IMR-90 (cell line): ENCODE data around the gene DEGS2. TPM values are rescaled to one million over a fixed set of nuclear protein-coding genes. Genes with fewer than 3 reads are reported as not detected.

Source experiments
- ATAC-seq: fragments of 200-7000 bp; cut with Tn5 transposase; 2 replicates; pipeline ENCODE4 v1.9.1; 2020; ENCODE audit warnings: low read depth, mild to moderate bottlenecking, moderate library complexity
- BruUV-seq: library from RNA; stranded (reverse); fragments of 400-500 nt; replicated peaks from 2 replicates; lab custom pipeline; 2021; lab: Mats Ljungman, UMichigan
- CTCF ChIA-PET: fragments of 300-600 bp; formaldehyde crosslinking; extraction: SDS; loops from one replicate; lab custom pipeline; 2021; ENCODE audit warnings: antibody characterized with exemption; lab: Yijun Ruan, JAX
- POLR2A ChIA-PET: fragments of 300-600 bp; sonication (Branson Sonifier 250); formaldehyde crosslinking; loops from one replicate; lab custom pipeline; 2022; ENCODE audit warnings: antibody characterized with exemption; ENCODE audit not compliant: unreplicated experiment; lab: Charles Lee
- DNase-seq: peaks from one replicate; pipeline ENCODE4 v3.0.0; 2013
- H2AFZ ChIP-seq: replicated peaks from 2 replicates; pipeline ENCODE3; 2013; ENCODE audit warnings: low read length, mild to moderate bottlenecking; ENCODE audit not compliant: poor library complexity
- H2AK5ac ChIP-seq: 2 replicates; pipeline ENCODE4 v1.6.1; 2013; ENCODE audit warnings: low read depth, low read length, inconsistent platforms
- H2AK9ac ChIP-seq: replicated peaks from 2 replicates; pipeline ENCODE3; 2013; ENCODE audit warnings: mild to moderate bottlenecking, low read depth, low read length, moderate library complexity; ENCODE audit not compliant: poor library complexity
- H2BK120ac ChIP-seq: 2 replicates; pipeline ENCODE4 v1.6.1; 2013; ENCODE audit warnings: low read depth, low read length, inconsistent platforms
- H2BK15ac ChIP-seq: 3 replicates; pipeline ENCODE4 v1.6.1; 2013; ENCODE audit warnings: low read depth, low read length, inconsistent platforms
- H2BK20ac ChIP-seq: 2 replicates; pipeline ENCODE4 v1.6.1; 2013; ENCODE audit warnings: low read depth, mild to moderate bottlenecking, inconsistent platforms, low read length, moderate library complexity
- H2BK5ac ChIP-seq: 2 replicates; pipeline ENCODE4 v1.6.1; 2013; ENCODE audit warnings: mild to moderate bottlenecking, low read depth, low read length, inconsistent platforms; ENCODE audit not compliant: poor library complexity, severe bottlenecking
- H3K14ac ChIP-seq: replicated peaks from 2 replicates; pipeline ENCODE4 v1.6.1; 2013; ENCODE audit warnings: low read depth, low read length, inconsistent platforms
- H3K18ac ChIP-seq: 2 replicates; pipeline ENCODE4 v1.6.1; 2013; ENCODE audit warnings: low read depth, low read length, control low read depth
- H3K23ac ChIP-seq: 2 replicates; pipeline ENCODE4 v1.6.1; 2013; ENCODE audit warnings: low read depth, low read length, inconsistent platforms
- H3K27ac ChIP-seq: 2 replicates; pipeline ENCODE4 v1.5.1; 2013; ENCODE audit warnings: mild to moderate bottlenecking, control low read depth, low read length; ENCODE audit not compliant: insufficient read depth
- H3K27me3 ChIP-seq: 2 replicates; pipeline ENCODE4 v1.6.1; 2013; ENCODE audit warnings: low read length; ENCODE audit not compliant: control insufficient read depth, insufficient read depth
- H3K36me3 ChIP-seq: 2 replicates; pipeline ENCODE4 v1.6.1; 2013; ENCODE audit warnings: low read length, mixed read lengths; ENCODE audit not compliant: control insufficient read depth, insufficient read depth
- H3K4ac ChIP-seq: 2 replicates; pipeline ENCODE4 v1.6.1; 2013; ENCODE audit warnings: low read depth, low read length, inconsistent platforms
- H3K4me1 ChIP-seq: 2 replicates; pipeline ENCODE4 v1.6.1; 2013; ENCODE audit warnings: low read length, mixed read lengths; ENCODE audit not compliant: control insufficient read depth, insufficient read depth
- H3K4me2 ChIP-seq: 2 replicates; pipeline ENCODE4 v1.6.1; 2013; ENCODE audit warnings: low read depth, mild to moderate bottlenecking, control low read depth, low read length, moderate library complexity
- H3K4me3 ChIP-seq: 2 replicates; pipeline ENCODE4 v1.5.1; 2013; ENCODE audit warnings: low read depth, mild to moderate bottlenecking, control low read depth, low read length, moderate library complexity; ENCODE audit not compliant: insufficient read depth
- H3K56ac ChIP-seq: 2 replicates; pipeline ENCODE4 v1.6.1; 2013; ENCODE audit warnings: low read length, inconsistent platforms; ENCODE audit not compliant: insufficient read depth; ENCODE audit errors: extremely low read depth
- H3K79me1 ChIP-seq, 2 experiments: 2 replicates each; pipeline ENCODE4 v1.6.1; 2013; ENCODE audit warnings: low read length in 2 of 2, inconsistent platforms in 1 of 2, low read depth in 1 of 2
- H3K9ac ChIP-seq: 2 replicates; pipeline ENCODE4 v1.6.1; 2013; ENCODE audit warnings: low read depth, low read length, control low read depth
- H3K9me1 ChIP-seq: 2 replicates; pipeline ENCODE4 v1.6.1; 2013; ENCODE audit warnings: low read length, inconsistent platforms; ENCODE audit not compliant: insufficient read depth
- H3K9me3 ChIP-seq: 2 replicates; pipeline ENCODE4 v1.6.1; 2013; ENCODE audit warnings: low read length; ENCODE audit not compliant: control insufficient read depth, insufficient read depth
- H4K20me1 ChIP-seq: 2 replicates; pipeline ENCODE4 v1.6.1; 2013; ENCODE audit warnings: low read length, inconsistent platforms; ENCODE audit not compliant: insufficient read depth
- H4K5ac ChIP-seq: 2 replicates; pipeline ENCODE4 v1.6.1; 2013; ENCODE audit warnings: mild to moderate bottlenecking, low read depth, low read length, control low read depth
- H4K8ac ChIP-seq, 2 experiments: 2 replicates each; pipeline ENCODE4 v1.6.1; 2013; ENCODE audit warnings: low read depth in 2 of 2, low read length in 2 of 2, control low read depth in 1 of 2, inconsistent platforms in 1 of 2
- H4K91ac ChIP-seq: 2 replicates; pipeline ENCODE4 v1.6.1; 2013; ENCODE audit warnings: low read depth, low read length, inconsistent platforms; ENCODE audit not compliant: insufficient read depth
- BHLHE40 ChIP-seq: fragments of 150-350 bp; IDR thresholded peaks from 2 replicates; pipeline ENCODE4 v1.6.1; 2016; ENCODE audit warnings: mild to moderate bottlenecking, low read depth, low read length
- CEBPB ChIP-seq: IDR thresholded peaks from 2 replicates; pipeline ENCODE4 v1.6.1; 2012; ENCODE audit warnings: low read depth, low read length, improper control_type of control experiment
- CHD1 ChIP-seq: IDR thresholded peaks from 2 replicates; pipeline ENCODE4 v1.6.1; 2012; ENCODE audit warnings: low read depth, low read length, improper control_type of control experiment
- ELK1 ChIP-seq: fragments of 150-350 bp; IDR thresholded peaks from 2 replicates; pipeline ENCODE4 v1.6.1; 2016; ENCODE audit warnings: low read depth, mild to moderate bottlenecking, low read length, moderate library complexity, borderline replicate concordance
- FOS ChIP-seq: fragments of 150-350 bp; IDR thresholded peaks from 2 replicates; pipeline ENCODE4 v1.6.1; 2016; ENCODE audit warnings: low read depth, low read length
- MAFK ChIP-seq: IDR thresholded peaks from 2 replicates; pipeline ENCODE4 v1.6.1; 2012; ENCODE audit warnings: low read depth, low read length, improper control_type of control experiment
- MAZ ChIP-seq: IDR thresholded peaks from 2 replicates; pipeline ENCODE4 v1.6.1; 2012; ENCODE audit warnings: low read depth, mild to moderate bottlenecking, low read length, improper control_type of control experiment, moderate library complexity, borderline replicate concordance
- MXI1 ChIP-seq: IDR thresholded peaks from 2 replicates; pipeline ENCODE4 v1.6.1; 2012; ENCODE audit warnings: low read depth, mild to moderate bottlenecking, low read length, moderate library complexity, borderline replicate concordance
- NFE2L2 ChIP-seq: fragments of 150-350 bp; IDR thresholded peaks from 2 replicates; pipeline ENCODE4 v1.6.1; 2016; ENCODE audit warnings: low read depth, mild to moderate bottlenecking, low read length
- POLR2A ChIP-seq: IDR thresholded peaks from 2 replicates; pipeline ENCODE4 v1.6.1; 2012; ENCODE audit warnings: mild to moderate bottlenecking, low read depth, low read length
- RAD21 ChIP-seq: IDR thresholded peaks from 2 replicates; pipeline ENCODE4 v1.6.1; 2012; ENCODE audit warnings: low read length, improper control_type of control experiment
- RCOR1 ChIP-seq: IDR thresholded peaks from 2 replicates; pipeline ENCODE4 v1.6.1; 2012; ENCODE audit warnings: mild to moderate bottlenecking, low read length, improper control_type of control experiment; ENCODE audit not compliant: insufficient replicate concordance
- RFX5 ChIP-seq: IDR thresholded peaks from 2 replicates; pipeline ENCODE4 v1.8.0; 2012; ENCODE audit warnings: low read depth, mild to moderate bottlenecking, low read length, moderate library complexity
- SMC3 ChIP-seq: fragments of 150-350 bp; IDR thresholded peaks from 2 replicates; pipeline ENCODE4 v1.6.1; 2016; ENCODE audit warnings: low read depth, mild to moderate bottlenecking, antibody characterized with exemption, low read length, moderate library complexity
- USF2 ChIP-seq: fragments of 150-350 bp; IDR thresholded peaks from 2 replicates; pipeline ENCODE4 v1.6.1; 2017; ENCODE audit warnings: mild to moderate bottlenecking, antibody characterized with exemption, low read length, low read depth
- WGBS, 2 experiments: methylation state at CpG; one replicate each; pipeline versions ENCODE4 v1.1.5 to v1.1.7; 2013; ENCODE audit warnings: missing lambda C conversion rate in 2 of 2; ENCODE audit not compliant: insufficient read length in 1 of 2; ENCODE audit errors: extremely low coverage in 2 of 2; 5-methylcytosine and 5-hydroxymethylcytosine counted together
- dilution Hi-C: fragments of 300-500 bp; cut with HindIII; formaldehyde crosslinking; loops from one replicate; pipeline ENCODE4 v1.14.3; 2018; ENCODE audit warnings: low sequenced_read_pairs; ENCODE audit not compliant: unreplicated experiment
- in situ Hi-C: fragments of 300-500 bp; cut with MboI; formaldehyde crosslinking; loops from 3 replicates; pipeline ENCODE4 v1.14.3; 2019; ENCODE audit warnings: low sequenced_read_pairs, inconsistent platforms, mixed read lengths
- intact Hi-C: fragments of 100-400 bp; cut with micrococcal nuclease; formaldehyde crosslinking; loops from 2 replicates; pipeline ENCODE4 v1.10.0; 2022
- polyA plus RNA-seq, 3 experiments: library from polyadenylated mRNA; depleted of rRNA; stranded (reverse); fragments of >200 nt; gene quantifications; 2 replicates each; pipeline ENCODE4 v1.2.3, GENCODE V29; 2012; ENCODE audit warnings: low replicate concordance in 1 of 3
- total RNA-seq: library from RNA; depleted of rRNA; stranded (reverse); fragments of >200 nt; gene quantifications from 2 replicates; pipeline ENCODE4 v1.2.3, GENCODE V29; 2012
- TF ChIP-seq, protein P1 (sequence below): conservative IDR thresholded peaks from 2 replicates; pipeline ENCODE4 v1.5.1; 2012; ENCODE audit warnings: mild to moderate bottlenecking, low read depth, low read length, improper control_type of control experiment

Gene DEGS2
- total and polyA plus RNA-seq, 2 of the 4 experiments (the other 2 are of a cell fraction), result not detected

- Histone ChIP-seq H3K4me1 (0 out of 2 replicates have a peak, but pooled peaks cover 3% of the 10 kb centered on the region), H4K5ac (no peak overlapping the region), H3K18ac (no peak overlapping the region), H2BK120ac (no peak overlapping the region), H3K9me3 (no peaks in the 10 kb centered on the region), H2BK15ac (no peak overlapping the region), H2AK9ac (peak overlapping the region; percentile 28), H3K79me1 (no peaks in the 10 kb centered on the region), H3K9ac (no peak overlapping the region), H3K56ac (no peak overlapping the region), H3K4me2 (no peak overlapping the region), H3K27me3 (no peaks in the 10 kb centered on the region), H2AFZ (no peak overlapping the region), H3K27ac (no peak overlapping the region), H4K8ac (no peak overlapping the region), H3K9me1 (peaks cover 12% of the 10 kb centered on the region), H2AK5ac (no peak overlapping the region; the same call in 1 of the 2 replicates), H3K4me3 (no peak overlapping the region), H3K23ac (no peak overlapping the region), H4K91ac (no peak overlapping the region), H3K4ac (no peak overlapping the region), H2BK20ac (no peak overlapping the region), H3K14ac (no peak overlapping the region), H3K36me3 (peaks cover 41% of the 10 kb centered on the region), H4K20me1 (no peaks in the 10 kb centered on the region), H2BK5ac (no peak overlapping the region)
- in situ Hi-C loops, result no loop called here
- dilution Hi-C loops, result no loop called here
- TF ChIP-seq SMC3 (no peak), RCOR1 (no peak), FOS (no peak), BHLHE40 (no peak), CEBPB (no peak), POLR2A (no peak), ELK1 (no peak), RAD21 (no peak), MAFK (no peak), MAZ (no peak), NFE2L2 (no peak), USF2 (no peak), MXI1 (no peak), CHD1 (no peak), RFX5 (no peak)
- TF ChIP-seq, protein P1, sequence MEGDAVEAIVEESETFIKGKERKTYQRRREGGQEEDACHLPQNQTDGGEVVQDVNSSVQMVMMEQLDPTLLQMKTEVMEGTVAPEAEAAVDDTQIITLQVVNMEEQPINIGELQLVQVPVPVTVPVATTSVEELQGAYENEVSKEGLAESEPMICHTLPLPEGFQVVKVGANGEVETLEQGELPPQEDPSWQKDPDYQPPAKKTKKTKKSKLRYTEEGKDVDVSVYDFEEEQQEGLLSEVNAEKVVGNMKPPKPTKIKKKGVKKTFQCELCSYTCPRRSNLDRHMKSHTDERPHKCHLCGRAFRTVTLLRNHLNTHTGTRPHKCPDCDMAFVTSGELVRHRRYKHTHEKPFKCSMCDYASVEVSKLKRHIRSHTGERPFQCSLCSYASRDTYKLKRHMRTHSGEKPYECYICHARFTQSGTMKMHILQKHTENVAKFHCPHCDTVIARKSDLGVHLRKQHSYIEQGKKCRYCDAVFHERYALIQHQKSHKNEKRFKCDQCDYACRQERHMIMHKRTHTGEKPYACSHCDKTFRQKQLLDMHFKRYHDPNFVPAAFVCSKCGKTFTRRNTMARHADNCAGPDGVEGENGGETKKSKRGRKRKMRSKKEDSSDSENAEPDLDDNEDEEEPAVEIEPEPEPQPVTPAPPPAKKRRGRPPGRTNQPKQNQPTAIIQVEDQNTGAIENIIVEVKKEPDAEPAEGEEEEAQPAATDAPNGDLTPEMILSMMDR, result no peak
- intact Hi-C loops, result no loop called here
- DNase-seq (no peak), ATAC-seq (no peak)
- WGBS, 2 experiments, result 92% methylated on average over 3 of the region's 12 CpGs; no CpG with 5 or more reads in 1 of the 2 experiments
- ChIA-PET CTCF (no interaction called here), POLR2A (no interaction called here)
- BruUV-seq, result no TSS peak
Measured at GRCh38 chr14:100127853-100128455, 31.5 kb downstream of the DEGS2 start.
